Stimulated activated CD4-positive, alpha-beta T cell treated with anti-CD3 and anti-CD28 coated beads, Interleukin-2, amount 100 ng/mL, for 24 hours (primary cell): ENCODE results near the gene KIR2DL4.
"Not testable (repeated sequence)": the region's sequence is repeated elsewhere in the genome, so short reads cannot be mapped to it uniquely, and the experiment has no call there.

Source experiments
- DNase-seq, 2 donors: peaks; one replicate each; pipeline ENCODE4 v3.0.0-alpha.2; 2020

The KIR2DL4 gene

GRCh38 chr19:54805665-54806515, 2.5 kb downstream of the KIR2DL4 start:
- no peak for DNase-seq

GRCh38 chr19:54806516-54806838, 3.1 kb downstream of the KIR2DL4 start:
- no peak for DNase-seq

GRCh38 chr19:54814571-54814970, 11.2 kb downstream of the KIR2DL4 start:
- DNase-seq: not testable (repeated sequence)

GRCh38 chr19:54816251-54816650, 12.8 kb downstream of the KIR2DL4 start, which contains the start of gene KIR3DL1:
TSS of gene KIR3DL1 (plus strand) at chr19:54816468.
- DNase-seq: not testable (repeated sequence)

GRCh38 chr19:54817670-54818536, 14.5 kb downstream of the KIR2DL4 start:
- no peak for DNase-seq

GRCh38 chr19:54824416-54824815, 21.0 kb downstream of the KIR2DL4 start:
- not testable (repeated sequence) for DNase-seq

- DNase-seq: not testable (repeated sequence)
Measured at GRCh38 chr19:54825326-54825725, 21.9 kb downstream of the KIR2DL4 start.

- not testable (repeated sequence) for DNase-seq
Measured at GRCh38 chr19:54828064-54828463, 24.7 kb downstream of the KIR2DL4 start.

GRCh38 chr19:54832496-54832895, 29.1 kb downstream of the KIR2DL4 start, which contains the start of gene KIR2DS4:
TSS of gene KIR2DS4 (plus strand) at chr19:54832676.
- DNase-seq: not testable (repeated sequence)

GRCh38 chr19:54835126-54835525, 31.7 kb downstream of the KIR2DL4 start:
- DNase-seq: not testable (repeated sequence)

GRCh38 chr19:54837522-54837921, 34.1 kb downstream of the KIR2DL4 start:
- not testable (repeated sequence) for DNase-seq

- DNase-seq: not testable (repeated sequence)
Measured at GRCh38 chr19:54843171-54843570, 39.8 kb downstream of the KIR2DL4 start.

- not testable (repeated sequence) for DNase-seq
Measured at GRCh38 chr19:54850061-54850640, 46.7 kb downstream of the KIR2DL4 start, which contains the start of gene KIR3DL2. TSS of gene KIR3DL2 (plus strand) at chr19:54850443. CDS start at chr19:54850476, 33 bp downstream.

GRCh38 chr19:54850930-54851329, 47.5 kb downstream of the KIR2DL4 start:
- no peak for DNase-seq

- DNase-seq: no peak
Measured at GRCh38 chr19:54851353-54851752, 47.9 kb downstream of the KIR2DL4 start.

- not testable (repeated sequence) for DNase-seq
Measured at GRCh38 chr19:54855241-54855640, 51.8 kb downstream of the KIR2DL4 start.

- DNase-seq: not testable (repeated sequence)
Measured at GRCh38 chr19:54858476-54858875, 55.1 kb downstream of the KIR2DL4 start.

GRCh38 chr19:54859421-54859820, 56.0 kb downstream of the KIR2DL4 start:
- not testable (repeated sequence) for DNase-seq

GRCh38 chr19:54863459-54863858, 60.0 kb downstream of the KIR2DL4 start:
- DNase-seq: not testable (repeated sequence)
